ENCODE data around the gene VASH2.

DNA sequence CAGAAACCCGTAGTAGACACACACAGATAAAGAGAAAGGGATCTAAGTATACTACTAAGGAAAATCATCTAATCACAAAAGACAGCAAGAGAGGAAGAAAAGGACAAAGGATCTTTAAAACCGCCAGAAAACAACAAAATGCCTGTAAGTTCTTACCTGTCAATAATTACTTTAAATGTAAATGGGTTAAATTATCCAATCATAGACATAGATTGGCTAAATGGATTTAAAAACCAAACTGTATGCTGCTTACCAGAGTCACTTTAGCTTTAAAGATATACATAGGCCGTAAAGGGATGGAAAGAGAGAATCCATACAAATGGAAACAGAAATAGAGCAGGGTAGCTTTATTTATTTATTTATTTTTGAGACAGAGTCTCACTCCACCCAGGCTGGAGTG is 48.3 kb upstream of the VASH2 start:
- TF ChIP-seq POLR2AphosphoS5 (IDR thresholded peaks at IDR 0.05; ENCODE audit: low read depth, low read length): no peak
- no peak for TF ChIP-seq TAF1 (IDR thresholded peaks at IDR 0.05; ENCODE audit: low read depth, low read length)
- TF ChIP-seq POLR2A (IDR thresholded peaks at IDR 0.05; ENCODE audit: low read depth, low read length): no peak
- no peak for TF ChIP-seq POU2F2 (IDR thresholded peaks at IDR 0.05; ENCODE audit: low read depth, low read length)
- no peak for TF ChIP-seq PAX5 (IDR thresholded peaks at IDR 0.05; ENCODE audit: insufficient read depth, low read length, severe bottlenecking)
- no peak for TF ChIP-seq SPI1 (IDR thresholded peaks at IDR 0.05; ENCODE audit: low read depth, low read length)
